ENCODE measurements around the gene NUDCD3.

The NUDCD3 gene

DNA sequence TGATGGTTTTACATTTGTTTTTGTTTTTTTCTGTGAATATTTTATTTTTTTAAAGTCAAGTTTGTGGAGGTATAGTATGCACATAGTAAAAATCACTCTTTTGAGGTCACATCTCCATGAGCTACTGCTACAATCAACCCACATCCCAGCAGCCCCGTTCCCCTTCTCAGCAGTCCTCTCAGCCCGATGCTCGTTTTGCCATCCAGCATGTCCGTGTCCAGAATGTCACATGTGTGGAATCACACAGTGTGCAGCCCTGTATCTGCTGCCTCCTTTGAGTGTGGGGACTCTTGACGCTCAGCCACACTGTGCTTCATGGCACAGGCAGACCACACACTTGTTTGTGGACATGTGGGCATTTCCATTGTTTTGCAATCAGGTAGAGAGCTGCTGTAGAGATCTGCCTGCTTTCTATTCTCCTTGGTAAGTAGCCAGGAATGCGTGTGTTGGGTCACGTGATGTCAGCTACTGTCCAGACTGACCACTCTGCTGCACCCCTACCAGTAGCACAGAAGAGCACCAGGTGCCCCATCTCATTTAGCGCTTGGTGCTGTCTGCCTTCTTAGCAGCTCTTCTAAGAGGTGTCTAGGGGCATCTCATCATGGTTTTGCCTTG is 93.4 kb downstream of the NUDCD3 start:
- peak; percentile 39 for DNase-seq

DNA sequence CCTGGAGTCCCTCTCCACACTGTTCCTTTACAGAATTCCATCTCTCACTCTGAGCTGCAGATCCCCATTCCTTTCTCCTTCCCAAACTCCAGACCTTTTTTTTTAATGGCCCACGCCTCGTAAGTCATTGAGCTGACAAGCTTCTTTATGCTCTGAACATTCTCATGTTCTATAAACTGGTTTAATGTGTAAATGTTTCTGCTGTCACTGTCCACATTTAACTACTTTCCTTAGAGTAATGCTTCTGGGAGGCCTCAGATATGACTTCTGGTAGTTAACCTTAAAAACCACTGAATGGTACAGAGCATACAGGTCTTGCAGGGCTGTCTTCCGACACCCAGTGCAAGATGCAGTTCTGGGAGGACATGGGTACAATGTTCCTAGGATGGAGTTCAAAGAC is 94.0 kb downstream of the NUDCD3 start:
- DNase-seq, result no peak

DNA sequence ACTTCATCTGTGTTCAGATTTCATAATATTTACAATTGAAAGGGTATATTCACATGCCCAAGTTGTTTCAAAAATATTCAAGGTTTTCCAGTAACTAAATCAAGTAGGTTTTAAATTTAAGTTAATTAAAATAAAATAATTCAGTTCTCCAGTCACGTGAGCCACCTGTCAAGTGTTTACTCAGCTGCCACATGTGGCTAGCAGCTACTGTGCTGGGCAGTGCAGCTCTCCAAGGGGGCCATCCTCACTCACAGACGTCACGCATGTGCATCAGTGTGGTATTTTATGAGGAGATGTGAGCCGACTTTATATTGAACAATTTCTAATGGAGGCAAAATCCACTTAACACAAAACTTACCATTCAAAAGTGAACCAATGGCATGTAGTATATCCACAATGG is 95.4 kb downstream of the NUDCD3 start:
- peak; percentile 93 for DNase-seq

DNA sequence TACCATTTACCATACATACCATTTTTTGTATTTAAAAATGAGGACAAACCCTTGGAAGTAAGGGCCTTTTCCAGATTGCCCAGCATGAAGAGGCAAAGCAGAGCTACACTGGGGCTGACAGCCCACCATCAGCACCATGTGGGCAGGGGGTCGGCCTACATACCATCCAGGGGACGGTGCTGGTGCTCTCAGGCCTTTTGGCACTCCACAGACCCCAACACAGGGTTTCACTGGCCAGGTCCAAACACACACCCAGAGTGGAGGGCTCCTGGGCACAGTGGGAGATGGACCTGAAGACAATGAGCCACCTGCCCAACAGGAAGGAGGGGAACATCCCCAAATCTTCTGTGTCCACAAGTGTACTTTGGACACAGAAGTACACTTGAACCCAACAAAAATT is 95.8 kb downstream of the NUDCD3 start:
- DNase-seq, result peak; percentile 64

DNA sequence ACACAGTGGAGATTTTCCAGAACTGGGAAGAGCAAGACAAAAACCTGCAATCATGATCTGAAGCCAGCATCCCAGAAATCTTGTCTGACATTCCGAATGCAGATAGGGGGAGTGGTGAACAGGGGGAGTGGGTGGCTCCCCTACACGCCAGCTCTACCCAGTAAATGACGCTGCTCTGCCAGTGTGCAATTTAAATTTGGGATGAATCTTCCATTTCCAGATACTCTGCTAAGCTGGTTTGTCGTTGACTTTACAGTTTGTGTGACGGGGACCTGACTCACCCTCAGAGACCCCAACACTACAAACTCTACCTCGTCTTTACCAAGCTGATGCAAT is 96.4 kb downstream of the NUDCD3 start:
- DNase-seq, result no peak

DNA sequence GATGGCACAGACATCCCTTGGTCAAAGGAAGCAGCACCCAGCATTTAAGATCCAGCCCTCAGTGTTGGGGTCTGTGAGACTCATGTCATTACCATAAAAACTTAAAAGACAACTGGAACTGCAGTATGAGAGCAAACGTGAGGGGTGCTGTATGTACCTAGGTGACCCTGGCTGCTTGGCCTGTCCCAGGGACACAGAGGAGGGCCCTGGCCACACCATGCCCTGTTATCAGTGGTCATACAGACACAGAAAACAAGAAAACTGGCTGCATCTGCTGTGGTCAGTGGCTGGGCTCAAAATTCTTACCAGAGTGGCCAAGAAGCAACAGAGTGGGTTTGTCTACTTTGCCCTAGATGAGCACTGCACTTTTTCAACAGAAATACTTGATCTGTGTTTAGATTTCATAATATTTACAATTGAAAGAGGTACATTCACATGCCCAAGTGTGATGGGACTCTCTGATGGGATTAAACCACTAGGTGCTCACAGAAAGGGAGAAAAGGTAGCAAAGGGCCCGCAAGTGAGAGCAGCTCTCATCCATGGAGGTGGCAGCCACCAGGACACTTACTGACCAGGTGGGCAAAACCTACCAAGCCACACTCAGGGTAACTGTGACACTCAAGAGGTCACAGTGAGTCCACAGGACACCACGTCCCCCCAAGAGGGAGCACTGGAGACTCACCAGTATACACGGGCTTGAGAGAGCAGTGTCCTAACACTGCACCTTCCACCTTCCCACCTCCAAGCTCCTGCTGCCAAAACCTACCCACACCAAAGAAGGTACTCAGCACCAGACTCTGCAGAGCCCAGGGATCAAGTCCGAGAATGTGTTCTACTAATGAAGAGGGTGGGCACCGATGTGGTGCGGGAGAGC is 97.0 kb downstream of the NUDCD3 start:
- DNase-seq, result peak; percentile 20

DNA sequence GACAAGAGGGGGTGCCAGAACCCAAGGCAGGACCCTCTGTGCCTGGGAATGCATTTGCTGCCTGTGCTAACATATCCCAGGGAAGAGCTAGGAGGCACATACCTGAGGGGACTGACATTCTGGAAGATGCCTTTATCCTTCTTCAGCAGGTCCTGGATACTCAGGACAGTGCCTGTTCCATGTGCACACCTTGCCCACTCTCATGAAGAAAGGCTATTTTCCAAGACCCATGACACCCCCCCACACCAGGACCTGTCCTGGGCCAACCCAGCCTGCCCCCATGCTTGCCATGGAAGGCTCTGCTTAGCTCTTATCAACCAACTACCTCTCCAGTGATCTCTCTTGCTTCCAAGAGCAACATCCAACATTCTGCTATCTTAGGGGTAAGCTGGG is 97.8 kb downstream of the NUDCD3 start:
- DNase-seq, result no peak

DNA sequence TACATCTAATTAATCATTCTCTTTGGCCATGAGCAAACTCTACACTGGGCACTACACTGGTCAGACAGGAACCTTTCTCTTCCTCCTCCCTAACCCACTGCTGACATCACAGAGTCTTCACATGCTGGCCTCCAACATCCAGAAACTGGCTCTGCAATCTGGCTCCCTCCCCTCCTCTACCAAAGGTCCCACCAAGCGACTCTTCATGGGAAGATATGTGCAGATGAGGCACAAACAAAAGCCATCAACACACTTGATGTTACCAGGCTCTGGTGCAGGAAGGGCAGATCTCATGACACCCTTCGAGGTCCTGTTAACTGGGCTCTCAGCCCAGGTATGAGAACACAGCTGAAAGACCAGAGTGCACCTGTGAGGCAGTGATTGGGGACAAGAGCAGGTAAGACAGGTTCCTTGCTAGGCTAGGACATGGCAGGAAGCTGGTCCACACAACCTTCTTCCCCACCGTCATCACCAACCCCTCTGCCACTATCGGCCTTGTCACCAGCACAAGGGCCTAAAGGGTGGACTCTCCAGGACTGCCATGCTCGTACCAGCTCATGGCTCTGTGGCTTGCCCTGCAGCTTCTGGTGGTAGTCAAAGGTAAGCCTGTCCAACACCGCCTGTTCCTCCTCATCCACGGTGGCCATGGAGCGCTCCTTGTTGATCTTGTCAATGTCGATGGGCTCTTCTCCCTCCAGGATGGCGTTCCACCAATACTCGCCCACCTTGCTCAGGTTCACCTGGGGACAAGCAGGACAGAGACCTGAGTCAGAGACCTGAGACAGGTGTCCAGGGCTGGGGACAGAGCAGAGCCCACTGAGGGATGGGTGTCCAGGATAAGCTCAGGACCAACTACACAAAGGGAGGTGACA is 98.5 kb downstream of the NUDCD3 start:
- DNase-seq, result peak; percentile 69

DNA sequence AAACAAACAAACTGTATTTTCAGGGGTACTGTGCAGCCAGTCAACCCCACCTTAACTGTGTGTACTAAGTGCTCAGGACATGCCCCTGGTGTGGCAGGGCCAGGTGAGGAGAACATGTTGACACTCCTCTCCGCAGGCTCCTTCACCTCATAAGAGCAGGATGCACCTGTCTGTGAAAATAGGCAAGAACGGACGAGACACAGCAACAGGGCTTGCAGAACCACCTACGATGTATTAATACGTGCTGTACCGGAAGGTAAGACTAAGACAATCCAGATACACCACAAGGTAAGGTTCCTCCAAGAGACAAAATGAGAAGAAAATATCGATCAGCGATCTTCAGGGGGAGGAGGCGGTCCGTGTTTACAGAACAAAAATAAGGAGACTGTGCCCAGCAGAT is 99.3 kb downstream of the NUDCD3 start:
- peak; percentile 97 for DNase-seq

DNA sequence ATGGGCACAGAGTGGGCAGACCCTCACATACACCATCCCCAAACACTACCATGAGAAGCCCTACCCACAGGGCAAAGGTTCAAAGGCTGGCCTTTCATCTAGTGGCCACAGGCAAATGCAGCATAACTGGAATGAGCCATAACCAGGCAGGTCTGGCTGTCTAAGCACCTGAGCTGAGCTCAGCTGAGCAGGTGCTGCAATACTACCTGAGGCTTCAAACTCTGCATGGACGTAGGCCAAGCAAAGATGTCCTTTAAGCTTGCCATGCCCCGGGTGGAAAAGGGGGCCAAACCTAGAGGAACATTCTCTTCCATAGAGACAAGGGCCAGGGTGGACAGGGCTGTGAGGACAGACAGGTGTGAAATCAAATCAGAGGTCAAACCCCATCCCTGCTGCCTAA is 99.8 kb downstream of the NUDCD3 start:
- DNase-seq, result peak; percentile 89

DNA sequence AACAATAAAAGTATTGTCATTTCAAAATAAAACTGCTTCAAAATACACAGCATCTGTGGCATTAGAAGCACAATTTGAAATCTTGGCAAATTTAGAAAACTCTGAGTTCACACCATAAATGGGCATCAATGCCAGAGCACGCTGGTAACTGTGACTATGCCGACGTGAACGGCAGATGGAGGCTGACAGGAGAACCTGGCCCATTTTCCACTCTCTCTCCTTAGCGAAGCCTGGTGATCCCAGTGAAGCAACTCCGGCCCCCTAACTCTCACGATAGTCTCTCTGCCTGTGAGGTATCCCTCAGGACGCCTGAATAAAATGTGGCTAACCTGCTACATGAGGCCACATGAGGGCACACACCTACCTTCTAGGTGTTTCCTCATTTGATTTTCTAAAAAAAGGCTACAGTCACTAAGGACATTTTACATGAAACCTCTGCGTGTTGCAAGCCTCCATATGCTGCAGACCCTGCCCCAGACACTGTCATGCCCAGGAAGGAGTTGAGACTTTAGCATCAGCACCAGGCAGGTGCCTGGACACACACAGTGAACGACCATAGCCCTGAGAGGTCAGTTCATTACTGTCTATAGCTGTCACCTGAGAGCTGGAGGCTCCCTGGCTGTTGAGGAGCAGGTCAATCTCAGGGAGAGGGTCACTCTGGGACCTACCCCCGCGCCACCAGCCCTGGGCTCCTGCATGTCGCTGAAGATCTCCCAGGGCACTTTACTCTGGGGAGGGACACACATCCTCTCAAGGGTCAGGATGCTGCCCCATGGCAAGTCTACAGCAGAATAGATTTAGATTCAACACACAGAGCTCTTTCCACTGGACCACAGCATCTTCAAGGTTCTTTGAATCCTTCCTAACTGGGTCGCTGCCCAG is 102.1 kb downstream of the NUDCD3 start:
- DNase-seq, result no peak

DNA sequence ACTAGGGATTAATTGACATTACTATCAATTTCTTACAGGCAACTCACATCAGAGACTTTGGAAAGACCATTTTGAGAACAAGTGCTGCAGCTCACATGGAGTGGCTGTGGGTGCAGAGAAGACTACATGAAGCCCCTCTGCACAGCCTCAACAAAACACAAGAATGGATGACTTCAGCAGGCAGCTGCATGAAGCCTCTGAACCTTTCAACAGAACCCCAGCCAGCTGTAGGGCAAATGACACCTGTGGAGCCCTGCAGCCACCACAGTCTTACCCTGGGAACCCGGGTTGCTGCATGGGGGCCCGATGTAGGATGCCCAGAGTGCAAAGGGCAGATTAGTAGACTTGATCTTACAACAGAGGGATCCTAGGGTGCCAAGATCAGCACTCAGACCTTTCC is 103.1 kb downstream of the NUDCD3 start:
- DNase-seq, result no peak

DNA sequence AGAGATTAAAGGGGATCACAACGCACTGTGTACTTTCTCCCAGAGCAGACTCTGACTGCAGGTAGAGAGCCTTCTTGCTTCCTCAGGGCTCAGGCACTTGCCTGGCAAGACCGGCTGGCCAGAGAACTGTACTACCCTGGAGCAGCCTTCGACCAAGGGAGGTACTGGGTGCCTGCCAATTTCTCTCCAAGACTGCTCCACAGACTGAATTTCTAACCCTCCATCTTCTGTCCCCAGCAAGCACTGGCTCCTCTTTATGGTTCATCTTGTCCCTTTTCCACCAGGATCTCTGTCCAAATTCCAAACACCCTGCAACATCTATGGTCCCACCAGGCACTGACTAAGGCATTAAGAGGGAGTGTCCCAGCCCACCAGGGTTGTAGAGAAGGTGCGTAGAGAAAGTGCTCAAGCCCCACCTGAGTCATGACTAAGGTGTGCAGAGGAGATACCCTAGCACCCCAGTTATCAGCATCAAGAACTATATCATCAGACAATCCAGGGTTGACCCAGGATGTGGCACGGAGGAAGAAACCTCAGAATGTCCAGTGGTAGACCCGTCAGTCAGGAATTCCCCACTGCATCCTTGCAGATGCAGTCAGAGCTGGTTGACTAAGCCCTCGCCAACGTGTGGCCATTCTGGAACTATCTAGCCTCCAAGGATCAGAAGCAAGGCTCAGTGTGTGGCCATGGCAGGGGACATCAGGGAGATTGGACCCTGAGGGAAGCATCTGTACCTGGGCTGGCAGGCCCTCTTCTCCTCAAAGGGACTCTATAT is 104.1 kb downstream of the NUDCD3 start:
- no peak for DNase-seq

DNA sequence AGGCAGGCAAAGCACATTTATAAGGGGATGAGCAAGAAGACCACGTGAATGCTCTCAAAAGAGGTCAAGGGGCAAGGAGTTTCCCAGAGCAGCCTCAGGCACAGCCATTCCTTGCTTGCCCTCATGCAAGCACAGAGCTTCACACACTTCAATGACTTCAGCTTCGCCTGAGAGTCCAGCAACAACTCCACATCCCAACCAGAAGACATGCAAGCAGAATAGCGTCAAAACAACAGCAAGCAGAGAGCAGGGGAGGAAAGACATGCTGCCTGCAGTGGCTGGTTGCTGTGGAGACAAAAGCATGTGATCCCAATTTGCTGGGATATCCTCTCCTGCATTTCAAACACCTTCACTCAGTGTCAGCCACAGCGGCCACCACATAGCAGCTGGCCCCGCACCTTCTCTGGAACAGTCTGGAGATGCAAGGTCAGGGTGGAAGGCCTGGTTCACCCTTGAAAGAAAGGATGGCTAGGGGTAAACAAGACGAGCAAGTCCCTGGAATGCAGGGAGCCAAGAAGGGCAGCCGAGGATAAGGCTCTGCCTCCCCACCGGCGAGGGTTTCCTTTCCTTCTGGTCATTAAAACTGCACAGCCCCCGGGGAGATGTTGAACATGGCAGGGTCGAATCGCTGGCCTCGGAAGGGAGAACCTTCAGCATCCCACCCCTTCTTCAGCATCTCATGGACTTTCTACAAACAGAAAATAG is 104.9 kb downstream of the NUDCD3 start:
- DNase-seq, result no peak

DNA sequence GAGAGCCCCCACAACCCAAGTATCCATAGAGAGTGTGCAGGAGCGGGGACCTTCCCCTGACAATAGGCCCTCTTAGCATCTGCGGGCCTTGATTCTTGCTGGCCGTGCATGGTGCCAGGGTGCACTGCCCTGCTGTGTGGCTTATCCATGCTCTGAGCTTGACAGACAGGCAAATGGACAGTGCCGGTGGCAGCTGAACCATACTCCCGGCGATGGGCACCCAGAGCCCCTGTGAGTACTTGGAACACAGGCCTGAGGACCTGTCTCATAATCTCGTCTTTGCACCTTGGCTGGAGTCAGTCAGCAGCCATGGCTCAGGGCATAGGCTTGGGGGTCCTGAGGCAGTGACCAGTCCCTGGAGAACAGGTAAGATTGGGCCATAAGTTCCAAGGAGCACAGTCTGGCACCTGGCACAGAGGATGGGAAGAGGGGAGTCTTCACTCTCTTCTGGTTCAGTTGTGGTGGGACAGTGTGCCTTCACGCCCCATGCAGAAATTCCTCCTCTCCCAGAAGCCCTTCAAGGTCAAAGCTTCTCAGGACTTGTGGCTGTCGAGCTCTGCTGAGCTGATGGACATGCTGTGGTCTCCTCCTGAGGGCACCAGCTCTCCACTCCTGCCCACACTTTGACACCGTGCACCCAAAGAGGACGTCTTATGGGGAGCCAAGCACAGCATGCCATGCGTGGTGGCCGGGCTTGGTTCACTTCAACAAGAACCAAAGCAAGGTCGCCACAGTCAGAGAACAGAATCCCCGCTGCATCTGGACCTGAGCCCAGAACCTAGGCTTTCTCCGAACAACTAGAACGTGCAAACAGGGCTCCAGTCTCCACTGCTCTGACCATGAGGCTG is 105.6 kb downstream of the NUDCD3 start:
- DNase-seq, result no peak

DNA sequence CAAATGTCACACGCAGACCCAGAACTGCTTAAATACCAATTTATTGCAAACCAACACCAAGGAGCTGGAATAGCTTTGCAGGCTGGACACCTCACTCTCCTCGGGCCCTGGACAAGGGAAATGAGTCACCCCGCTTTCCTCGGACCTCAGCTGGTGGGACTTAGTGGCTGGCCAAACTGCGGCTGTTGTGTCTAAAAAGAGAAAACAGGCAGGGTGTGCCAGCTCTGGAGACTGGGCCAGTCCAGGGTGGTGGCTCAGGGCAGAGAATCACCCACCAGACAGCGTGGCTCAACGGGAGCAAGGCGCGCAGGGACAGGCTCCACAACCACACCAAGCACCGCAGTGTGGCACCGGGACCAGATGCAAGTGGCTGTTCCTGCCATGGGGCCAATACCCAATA is 106.9 kb downstream of the NUDCD3 start:
- DNase-seq, result no peak

DNA sequence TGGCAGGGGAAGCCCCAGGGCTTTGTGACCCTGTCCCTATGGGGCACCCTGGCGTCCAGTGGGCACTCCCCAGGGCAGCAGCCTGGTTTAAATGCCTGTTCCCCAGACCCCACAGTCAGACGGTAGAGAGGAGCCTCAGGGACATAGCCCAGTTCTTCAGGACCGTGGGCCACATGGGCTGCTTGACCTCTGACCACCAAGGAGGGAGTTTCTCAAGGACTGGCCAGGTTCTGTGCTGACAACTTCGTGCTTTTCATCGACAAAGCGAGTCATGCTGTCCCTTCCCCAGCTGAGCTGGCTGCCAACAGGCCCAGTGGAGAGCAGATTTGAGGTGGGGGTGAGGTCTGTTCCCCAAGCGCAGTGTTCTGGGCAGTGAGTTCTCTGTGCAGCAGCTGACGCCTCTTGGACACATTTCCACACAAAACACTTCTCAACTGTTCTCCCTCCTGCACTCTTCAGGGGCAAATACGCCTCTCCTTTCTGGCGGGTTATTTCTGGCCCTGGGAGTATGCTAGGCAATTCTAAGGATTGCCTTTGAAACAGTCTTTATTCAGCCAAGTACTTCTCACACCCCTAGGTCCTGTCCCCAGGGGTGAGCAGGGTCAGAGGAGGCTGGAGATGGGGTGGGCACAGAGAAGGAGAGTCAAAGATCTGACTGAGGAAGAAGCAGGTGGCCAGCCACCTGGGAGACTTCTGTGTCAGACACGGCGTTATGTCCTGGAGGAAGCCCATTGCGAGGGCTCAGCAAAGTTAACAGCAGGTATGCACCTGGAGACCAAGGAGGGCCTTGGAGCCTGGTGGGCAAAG is 107.8 kb downstream of the NUDCD3 start:
- DNase-seq, result no peak

DNA sequence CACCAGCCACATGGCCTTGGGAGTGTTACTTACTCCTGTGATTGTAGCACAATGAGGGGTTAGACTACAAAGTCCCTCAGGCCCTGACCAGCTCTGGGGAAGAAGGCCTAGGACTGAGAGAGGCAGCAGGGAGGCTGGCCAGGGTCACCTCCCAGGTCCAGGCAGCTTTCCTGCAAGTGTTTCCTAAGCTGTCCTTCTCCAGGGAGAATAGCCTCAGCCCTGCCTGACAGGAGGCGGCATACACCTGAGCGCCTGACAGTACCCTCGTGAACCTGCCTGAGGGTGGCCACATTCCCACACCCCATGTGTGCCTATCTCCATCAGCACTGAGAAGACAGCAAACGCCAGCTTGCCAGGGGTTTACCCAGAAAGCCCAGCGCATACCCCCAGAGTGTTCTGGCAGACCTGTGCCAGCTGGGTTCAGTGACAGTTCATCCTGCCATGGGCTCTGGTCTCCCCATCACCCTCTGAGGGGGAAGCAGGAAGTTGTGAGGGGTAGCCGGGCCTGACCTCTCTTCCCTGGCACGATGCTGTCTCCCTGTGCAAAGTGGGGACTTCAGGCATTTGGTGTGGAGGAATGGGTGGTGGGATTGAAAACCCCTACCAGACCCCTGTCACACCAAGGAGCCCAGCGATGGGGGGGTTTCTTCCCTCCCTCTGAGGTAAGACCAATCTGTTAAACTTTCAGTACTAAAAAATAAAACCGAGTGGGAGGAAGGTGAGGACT is 108.8 kb downstream of the NUDCD3 start:
- no peak for DNase-seq

All from DMS53 (cell line).